GM18868 (cell line): Measurements from ENCODE around the gene SARDH.

Experiments used
- ATAC-seq: cut with Tn5 transposase; IDR thresholded peaks from one replicate; pipeline ENCODE4 v1.9.1; 2021; ENCODE audit warnings: mild to moderate bottlenecking, moderate library complexity; ENCODE audit not compliant: unreplicated experiment

Gene SARDH

DNA sequence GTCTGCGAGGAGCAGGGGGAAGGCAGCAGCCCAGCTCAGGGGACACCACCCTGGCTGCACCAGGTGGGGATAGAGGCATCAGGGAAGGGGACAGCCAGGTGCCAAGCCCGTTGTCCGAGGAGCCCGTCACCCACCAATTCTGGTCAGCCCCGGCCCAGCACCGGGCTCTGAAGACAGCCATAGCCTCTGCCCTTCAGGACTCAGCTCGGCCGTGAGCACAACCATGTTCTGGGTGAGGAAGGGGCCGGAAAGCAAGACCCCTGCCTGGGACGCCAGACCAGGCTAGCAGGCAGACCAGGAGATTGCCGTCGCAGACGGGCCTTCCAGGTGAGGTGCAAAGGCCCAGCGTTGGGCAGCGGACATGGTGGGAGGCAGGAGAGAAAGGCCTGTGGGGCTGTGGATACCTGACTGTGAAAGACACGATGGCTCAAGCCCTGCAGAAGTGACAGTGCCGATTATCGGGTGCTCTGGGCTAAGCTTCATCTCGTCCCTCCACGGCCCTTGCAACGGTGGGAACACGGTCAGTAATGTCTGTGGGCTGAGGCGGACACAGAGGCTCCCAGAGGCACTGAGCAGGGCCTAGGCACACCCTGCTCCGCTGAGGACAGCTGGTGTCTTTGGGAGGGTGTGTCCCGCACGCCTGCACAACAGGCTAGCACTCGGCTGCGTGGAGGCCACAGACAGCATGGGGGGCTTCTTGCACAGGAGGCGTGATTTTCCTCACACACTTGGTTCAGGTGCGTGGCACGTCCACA, 65.5 kb downstream of the SARDH start:
- ATAC-seq = no peak

- ATAC-seq = no peak
Measured at GRCh38 chr9:133671371-133671770, 66.8 kb downstream of the SARDH start.

GRCh38 chr9:133670466-133670865, 67.7 kb downstream of the SARDH start:
- no peak for ATAC-seq

DNA sequence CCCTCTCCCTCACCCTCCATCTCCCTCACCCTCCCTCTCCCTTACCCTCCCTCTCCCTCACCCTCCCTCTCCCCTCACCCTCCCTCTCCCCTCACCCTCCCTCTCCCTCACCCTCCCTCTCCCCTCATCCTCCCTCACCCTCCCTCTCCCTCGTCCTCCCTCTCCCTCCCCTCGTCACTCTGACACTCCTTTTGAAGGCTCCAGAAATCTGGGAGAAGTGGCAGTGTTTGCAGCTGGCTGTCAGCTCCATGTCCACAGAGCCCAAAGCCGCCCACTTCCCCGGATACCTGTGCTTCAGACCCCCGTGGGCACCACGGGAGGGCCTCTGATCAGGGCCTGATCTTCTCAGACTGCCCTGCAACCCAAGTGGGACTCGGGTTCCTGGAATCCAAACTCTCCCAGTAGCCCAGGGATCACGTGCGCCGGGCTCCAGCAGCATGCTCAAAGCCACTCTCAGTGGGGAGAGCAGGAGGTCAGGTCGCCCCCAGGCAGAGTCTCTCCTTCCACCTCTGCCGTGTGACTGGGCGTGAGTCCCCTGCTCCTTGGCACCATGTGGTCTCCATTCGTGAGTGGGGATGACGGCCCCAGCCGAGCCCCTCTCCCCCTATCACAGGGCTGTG, 68.9 kb downstream of the SARDH start:
- ATAC-seq = no peak

- no peak for ATAC-seq
Measured at GRCh38 chr9:133667759-133668450, 70.2 kb downstream of the SARDH start.

DNA sequence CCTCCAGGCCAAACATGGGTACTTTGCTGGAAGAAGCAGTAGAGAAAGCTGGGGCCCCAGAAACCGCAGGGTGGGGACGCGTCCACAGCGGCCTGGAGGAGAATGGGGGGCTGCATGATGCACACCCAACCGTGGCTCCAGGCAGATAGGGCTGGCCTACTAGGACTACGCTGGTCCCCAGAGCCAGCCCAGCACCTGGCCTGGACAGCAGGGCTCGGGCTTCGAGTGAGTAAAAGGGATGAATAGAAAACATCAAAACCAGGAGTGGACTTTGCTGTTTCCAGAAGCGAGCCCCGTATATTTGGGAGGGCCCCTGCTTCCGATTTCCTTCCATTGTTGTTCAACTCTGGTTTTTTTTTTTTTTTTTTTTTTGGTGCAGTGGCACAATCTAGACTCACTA, 71.3 kb downstream of the SARDH start:
- ATAC-seq = no peak

DNA sequence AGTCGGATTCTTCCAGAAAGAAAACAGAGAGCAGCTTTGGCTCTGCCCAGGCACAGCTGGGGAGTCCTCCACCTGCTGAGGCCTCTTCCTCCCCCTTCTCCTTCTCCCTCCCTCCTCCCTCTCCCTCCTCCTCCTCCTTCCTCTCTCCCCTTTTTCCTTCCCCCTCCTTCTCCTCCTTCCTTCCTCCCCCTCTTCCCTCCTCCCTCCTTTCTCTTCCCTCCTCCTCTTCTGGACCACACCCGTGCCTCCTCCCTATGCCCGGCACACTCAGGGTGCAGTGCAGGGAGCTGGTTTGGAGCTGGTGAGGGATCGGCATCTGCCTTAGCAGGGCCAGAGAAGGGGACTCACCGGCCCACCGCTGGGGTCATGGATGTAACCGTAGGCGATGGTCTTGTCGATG, 71.8 kb downstream of the SARDH start:
- no peak for ATAC-seq

DNA sequence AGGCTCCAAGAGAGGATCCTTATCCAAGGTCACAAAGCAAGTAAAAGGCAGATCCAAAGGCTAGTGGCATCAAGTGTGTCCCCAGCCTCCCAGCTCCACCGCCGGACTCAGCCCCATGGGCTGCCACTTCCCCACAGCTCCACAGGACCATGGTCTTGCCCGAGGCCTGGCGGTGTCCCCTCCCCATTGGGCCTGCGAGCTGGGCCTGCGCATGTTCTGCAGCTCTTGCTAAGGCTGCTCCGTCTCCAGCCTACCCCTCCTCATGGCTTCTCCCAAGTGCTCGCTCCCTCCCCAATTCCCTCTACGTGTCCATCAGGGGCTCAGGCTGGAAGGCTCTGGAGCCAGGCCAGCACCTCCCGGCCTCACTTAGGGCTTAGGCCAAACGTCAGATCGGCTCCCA, 72.6 kb downstream of the SARDH start:
- no peak for ATAC-seq

DNA sequence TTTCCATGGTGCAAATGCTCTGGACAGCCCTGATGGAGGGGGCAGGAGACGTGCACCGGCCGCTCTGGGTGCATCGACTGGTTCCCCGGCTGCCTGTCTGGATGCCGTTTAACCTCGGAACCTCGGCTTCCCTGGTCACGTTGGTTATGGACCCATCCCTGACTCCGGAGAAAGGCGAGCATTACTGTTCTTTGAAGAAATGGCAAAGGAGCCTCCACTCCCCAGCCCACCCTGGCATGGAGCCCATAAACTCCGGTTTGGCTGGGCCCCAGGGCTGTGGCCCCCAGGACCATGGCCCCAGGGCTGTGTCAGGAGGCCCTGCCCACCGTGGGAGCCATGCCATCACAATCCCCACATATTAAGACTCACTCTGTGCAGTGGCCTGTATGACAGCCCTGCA, 73.1 kb downstream of the SARDH start:
- no peak for ATAC-seq

GRCh38 chr9:133664173-133665050, 73.7 kb downstream of the SARDH start:
- no peak for ATAC-seq

DNA sequence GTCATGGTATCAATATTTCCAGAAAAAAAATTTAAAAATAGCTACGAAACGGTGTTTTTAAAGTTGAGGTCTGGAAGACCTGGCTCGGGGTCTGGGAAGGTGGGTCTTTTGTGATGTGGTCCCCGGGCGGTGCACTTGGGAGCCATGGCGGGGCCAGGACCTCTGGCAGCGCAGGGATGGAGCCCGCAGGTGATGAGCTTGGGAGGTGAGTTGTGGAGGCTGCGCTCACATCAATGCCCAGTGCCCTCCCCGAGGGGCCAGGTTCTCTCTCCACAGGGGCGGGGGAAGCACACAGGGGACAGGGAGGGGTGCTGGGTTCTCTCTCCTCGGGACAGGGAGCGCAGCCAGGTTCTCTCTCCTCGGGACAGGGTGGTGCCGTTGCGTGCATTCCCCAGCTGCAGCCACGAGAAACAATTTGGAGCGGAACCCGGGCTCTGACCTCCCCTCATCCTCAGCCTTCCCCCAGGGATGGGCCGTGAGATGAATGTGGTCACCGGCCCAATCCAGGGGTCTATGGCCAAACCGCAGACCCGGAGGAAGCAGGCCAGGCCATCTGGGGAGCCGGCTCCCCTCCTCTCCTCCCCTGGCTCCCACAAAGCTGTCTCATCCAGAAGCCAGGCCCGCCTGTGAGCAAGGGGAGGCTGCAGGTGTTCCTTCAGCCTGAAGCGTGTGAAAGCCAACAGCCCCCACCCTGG, 76.2 kb downstream of the SARDH start:
- ATAC-seq = no peak

- ATAC-seq = no peak
Measured at GRCh38 chr9:133659516-133659915, 78.6 kb downstream of the SARDH start.

DNA sequence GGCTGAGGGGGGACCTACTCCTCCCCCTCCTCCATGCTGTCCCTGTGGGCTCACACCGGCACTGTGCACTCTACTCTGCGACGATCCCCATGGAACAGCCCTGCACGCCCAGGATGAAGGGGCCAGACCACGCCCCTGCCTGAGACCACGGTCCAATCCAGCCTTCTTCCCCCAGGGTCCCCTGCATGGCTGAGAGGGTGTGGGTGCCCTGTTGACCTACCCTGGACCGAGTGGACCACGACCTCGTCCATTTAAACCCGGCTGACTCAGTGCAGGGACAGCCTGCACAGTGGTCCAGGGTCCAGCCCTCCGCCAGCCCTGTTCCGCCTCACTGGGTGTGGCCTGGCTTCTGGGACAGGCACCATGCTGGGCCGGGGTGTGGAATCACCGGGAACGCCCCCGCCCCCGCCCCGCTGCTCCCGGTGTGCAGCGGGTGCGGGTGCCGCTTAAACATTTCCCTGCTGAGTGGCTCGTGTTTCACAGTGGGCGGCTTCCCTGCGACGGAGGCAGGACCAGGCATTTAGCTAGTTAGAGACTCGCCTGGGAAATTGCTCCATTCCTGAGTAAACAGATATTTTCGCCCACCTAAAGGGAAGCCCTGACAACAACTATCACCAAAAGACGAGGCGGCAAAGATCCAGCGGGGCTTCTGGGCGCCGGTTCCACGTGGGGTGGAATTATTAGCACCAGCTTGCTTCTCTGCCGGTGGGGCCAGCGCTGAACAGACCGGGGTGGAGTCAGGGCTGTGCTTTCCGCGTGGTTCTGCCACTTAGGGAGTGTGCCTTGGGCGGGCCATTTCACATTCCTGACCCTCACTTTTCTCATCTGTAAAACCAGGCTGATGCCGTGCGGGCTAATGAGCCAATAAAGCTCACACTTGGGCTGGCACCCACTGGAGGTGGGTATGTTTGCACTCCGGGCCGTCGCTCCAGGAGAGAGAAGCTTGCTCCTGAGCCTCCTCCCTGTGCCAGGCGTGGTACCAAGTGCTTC, 79.4 kb downstream of the SARDH start:
- no peak for ATAC-seq

DNA sequence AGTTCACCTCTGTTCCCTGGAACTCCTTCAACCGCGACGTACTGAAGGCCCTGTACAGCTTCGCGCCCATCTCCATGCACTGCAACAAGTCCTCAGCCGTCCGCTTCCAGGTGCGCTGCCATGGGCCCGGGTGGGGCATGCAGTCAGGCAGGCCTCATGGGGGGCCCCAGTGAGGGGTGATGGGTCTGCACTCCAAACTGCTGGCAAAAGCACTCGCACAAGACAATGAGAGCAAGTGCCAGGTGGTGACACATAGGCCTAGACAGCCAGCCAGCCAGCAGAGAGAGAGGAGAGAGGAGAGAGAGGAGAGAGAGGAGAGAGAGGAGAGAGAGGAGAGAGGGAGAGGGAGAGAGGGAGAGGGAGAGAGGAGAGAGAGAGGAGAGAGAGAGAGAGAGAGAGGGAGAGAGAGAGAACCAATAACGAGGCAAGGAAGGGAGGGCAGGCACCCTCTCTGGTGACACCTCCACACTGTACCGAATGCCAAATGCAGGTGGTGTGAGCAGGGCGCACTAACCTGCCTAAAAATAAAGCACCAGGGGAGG, 81.0 kb downstream of the SARDH start:
- ATAC-seq = no peak

GRCh38 chr9:133656211-133657119, 81.7 kb downstream of the SARDH start:
- no peak for ATAC-seq

GRCh38 chr9:133655701-133656100, 82.5 kb downstream of the SARDH start:
- ATAC-seq = no peak

DNA sequence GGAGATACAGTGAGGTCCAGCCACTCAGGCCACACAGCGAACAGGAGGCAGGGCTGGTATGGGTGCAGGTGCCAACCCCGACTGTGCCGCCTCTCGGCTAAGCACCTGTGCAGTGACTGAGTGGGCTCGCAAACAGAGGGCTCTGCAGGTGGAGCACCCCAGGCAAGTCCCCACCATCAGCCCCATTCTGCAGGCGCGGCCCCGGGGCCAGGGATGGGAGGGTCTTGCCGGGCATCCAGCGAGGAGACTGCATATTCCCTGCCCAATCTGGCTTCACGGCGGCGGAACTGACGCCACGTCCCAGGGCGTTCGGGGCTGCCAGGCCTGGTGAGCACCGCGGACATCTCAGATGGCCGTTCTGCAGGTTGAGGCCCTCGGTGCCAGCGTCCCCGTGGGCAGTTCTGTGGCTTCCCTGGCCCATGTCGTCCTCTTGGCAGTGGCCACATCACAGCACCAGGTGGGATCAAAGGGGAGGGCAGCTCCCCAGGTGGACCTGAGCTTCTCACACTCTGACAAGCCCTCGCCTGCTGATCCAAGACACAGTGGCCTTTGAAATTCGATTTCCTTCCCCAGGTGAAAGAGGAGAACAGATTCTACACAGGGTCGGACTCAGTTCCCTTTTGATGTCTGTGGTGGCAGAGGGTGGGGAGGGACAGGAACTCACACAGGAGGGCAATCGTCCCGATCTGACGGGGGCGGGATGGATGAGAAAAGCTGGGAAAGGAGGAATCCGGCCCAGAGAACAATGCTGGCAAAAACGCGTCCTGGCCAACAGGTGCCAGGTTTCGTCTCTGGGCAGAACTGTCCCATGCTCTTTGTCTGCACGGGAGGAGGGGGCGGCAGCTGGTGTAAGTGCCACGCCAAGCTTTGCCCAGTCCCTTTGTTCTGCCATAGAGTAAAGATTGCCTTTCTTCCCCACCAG, 83.2 kb downstream of the SARDH start:
- no peak for ATAC-seq
